HepG2 (cell line): ENCODE measurements around the gene TACC3. TPM values are rescaled to one million over a fixed set of nuclear protein-coding genes. Genes with fewer than 3 reads are reported as not detected.

Source experiments
- ADNP ChIP-seq: sonication (generic); formaldehyde crosslinking; IDR thresholded peaks from 2 replicates; pipeline ENCODE4 v1.4.0; 2020; ENCODE audit warnings: missing genetic modification reagents
- CHD4 ChIP-seq: fragments of 200-600 bp; sonication (generic); IDR thresholded peaks from 2 replicates; pipeline ENCODE4 v1.7.0; 2017; ENCODE audit warnings: mild to moderate bottlenecking, low read length, borderline replicate concordance
- DR1 ChIP-seq: sonication (generic); formaldehyde crosslinking; IDR thresholded peaks from 2 replicates; pipeline ENCODE4 v1.8.0; 2021; ENCODE audit warnings: mild to moderate bottlenecking, missing genetic modification reagents, inconsistent platforms
- EP300 ChIP-seq, 3 experiments: sonication (generic) in 1 of 3; formaldehyde crosslinking in 1 of 3; IDR thresholded peaks; 2 replicates each; pipeline versions ENCODE4 v1.5.1 to v1.6.1; 2011 to 2020; ENCODE audit warnings: low read depth in 2 of 3, low read length in 2 of 3, borderline replicate concordance in 1 of 3, improper control_type of control experiment in 1 of 3, mild to moderate bottlenecking in 1 of 3, missing genetic modification reagents in 1 of 3, moderate library complexity in 1 of 3
- GFI1 ChIP-seq: sonication (generic); formaldehyde crosslinking; IDR thresholded peaks from 2 replicates; pipeline ENCODE4 v1.5.0; 2020; ENCODE audit warnings: missing genetic modification reagents, mild to moderate bottlenecking, borderline replicate concordance
- HOXA3 ChIP-seq: sonication (generic); formaldehyde crosslinking; IDR thresholded peaks from 2 replicates; pipeline ENCODE4 v1.5.0; 2020; ENCODE audit warnings: missing genetic modification reagents
- IKZF1 ChIP-seq: fragments of 450-650 bp; IDR thresholded peaks from 2 replicates; pipeline ENCODE4 v1.7.1; 2016
- MBD4 ChIP-seq: IDR thresholded peaks from 2 replicates; pipeline ENCODE4 v1.6.1; 2012; ENCODE audit warnings: low read length, inconsistent platforms, borderline replicate concordance
- UBTF ChIP-seq: sonication (generic); formaldehyde crosslinking; IDR thresholded peaks from 2 replicates; pipeline ENCODE4 v1.4.0; 2020; ENCODE audit warnings: mild to moderate bottlenecking, missing genetic modification reagents
- XRCC5 ChIP-seq: fragments of 200-400 bp; formaldehyde crosslinking; optimal IDR thresholded peaks from 2 replicates; pipeline ENCODE3; 2017; ENCODE audit warnings: mild to moderate bottlenecking, low read length
- ZBTB40 ChIP-seq, 2 experiments: fragments of 450-650 bp in 1 of 2; sonication (generic) in 1 of 2; formaldehyde crosslinking in 1 of 2; IDR thresholded peaks; 2 replicates each; pipeline versions ENCODE4 v1.6.1 to v1.8.0; 2016 to 2022; ENCODE audit warnings: antibody characterized with exemption in 1 of 2, mild to moderate bottlenecking in 1 of 2, missing genetic modification reagents in 1 of 2
- ZNF138 ChIP-seq: sonication (generic); formaldehyde crosslinking; IDR thresholded peaks from 2 replicates; pipeline ENCODE4 v1.5.0; 2020; ENCODE audit warnings: mild to moderate bottlenecking, low read depth, missing genetic modification reagents
- ZNF501 ChIP-seq: sonication (generic); formaldehyde crosslinking; IDR thresholded peaks from 2 replicates; pipeline ENCODE4 v1.5.1; 2020; ENCODE audit warnings: mild to moderate bottlenecking, moderate library complexity, missing genetic modification reagents
- ZNF776 ChIP-seq: sonication (generic); formaldehyde crosslinking; IDR thresholded peaks from 2 replicates; pipeline ENCODE4 v1.4.0; 2020; ENCODE audit warnings: mild to moderate bottlenecking, missing genetic modification reagents
- ZSCAN30 ChIP-seq: sonication (generic); formaldehyde crosslinking; IDR thresholded peaks from 2 replicates; pipeline ENCODE4 v1.5.0; 2020; ENCODE audit warnings: mild to moderate bottlenecking, missing genetic modification reagents
- polyA plus RNA-seq, 8 experiments: library from polyadenylated mRNA; depleted of rRNA in 3 of 8; stranded (reverse) in 7 of 8; unstranded in 1 of 8; fragments of >200 nt; fragmentation: Illumina TruSeq in 4 of 8; extraction: Trizol in 4 of 8; gene quantifications; 2 replicates each; pipeline versions ENCODE4 v1.2.1 to v1.2.3, GENCODE V29; 2011 to 2016; ENCODE audit warnings: low read depth in 4 of 8, missing spikeins in 1 of 8, mixed read lengths in 1 of 8; ENCODE audit not compliant: insufficient read depth in 1 of 8
- total RNA-seq, 5 experiments: library from RNA; depleted of rRNA; stranded (reverse); fragments of >200 nt; fragmentation: Illumina TruSeq; extraction: Trizol; gene quantifications; 2 replicates each; pipeline ENCODE4 v1.2.3, GENCODE V29; 2016; ENCODE audit warnings: low read depth in 1 of 5
- TF ChIP-seq, protein P1 (sequence below): IDR thresholded peaks from 2 replicates; pipeline ENCODE4 v1.6.1; 2016; ENCODE audit warnings: missing biosample characterization, missing genetic modification reagents, low read depth

Gene TACC3
- total and polyA plus RNA-seq, 2 of the 13 experiments (the other 11 are each of a cell fraction or from before 2014, with no cell fraction given), result 20.3 to 21.2 TPM

DNA sequence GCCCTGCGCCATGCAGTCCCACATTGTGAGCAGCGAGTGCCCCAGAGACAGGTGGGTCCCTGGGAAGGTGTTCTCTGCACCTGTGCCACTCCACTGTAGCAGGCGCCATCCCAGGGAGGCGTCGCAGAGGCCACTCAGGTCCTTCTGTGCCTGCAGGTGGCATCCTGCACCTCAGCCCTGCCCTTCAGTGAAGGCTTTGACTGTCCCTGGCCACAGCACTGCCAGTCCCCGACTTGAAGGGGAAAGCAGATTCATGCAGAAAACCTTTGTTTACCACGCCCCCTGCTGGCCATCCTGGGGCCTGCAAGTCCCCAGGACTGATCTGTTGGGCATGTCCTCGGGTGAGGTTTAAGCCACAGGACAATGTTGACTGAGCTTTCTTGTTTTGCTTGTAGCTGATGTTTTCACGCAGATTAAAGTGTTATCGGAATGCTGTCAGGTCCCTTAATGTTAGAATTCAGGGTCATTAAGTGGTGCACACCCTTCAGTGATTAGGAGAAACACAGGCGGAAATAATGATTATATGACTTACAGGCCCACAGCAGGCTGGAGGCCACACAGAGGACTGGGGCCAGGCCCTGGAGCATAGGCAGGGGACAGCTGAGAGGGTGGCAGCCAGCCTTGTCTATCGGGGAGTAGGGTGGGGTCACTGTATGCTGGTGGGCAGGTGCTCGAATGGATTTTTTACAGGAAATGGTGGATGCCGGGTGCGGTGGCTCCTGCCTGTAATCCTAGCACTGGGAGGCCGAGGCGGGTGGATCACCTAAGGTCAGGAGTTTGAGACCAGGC is 5.0 kb downstream of the TACC3 start (continued):
- no peak for TF ChIP-seq ZBTB40 (IDR thresholded peaks at IDR 0.05)
- TF ChIP-seq ZBTB40 (CRISPR knock-in tag; IDR thresholded peaks at IDR 0.05), result no peak
- TF ChIP-seq DR1 (CRISPR knock-in tag), result no peak
- no peak for TF ChIP-seq ZSCAN30
- TF ChIP-seq ZNF501 (CRISPR knock-in tag), result no peak; the same call in 1 of the 2 replicates
- TF ChIP-seq UBTF (CRISPR knock-in tag), result peak; percentile 39; the same call in 1 of the 2 replicates
- TF ChIP-seq GFI1 (CRISPR knock-in tag), result no peak
- no peak for TF ChIP-seq ADNP (CRISPR knock-in tag)
- no peak for TF ChIP-seq CHD4
- no peak for TF ChIP-seq ZNF138 (CRISPR knock-in tag)
- TF ChIP-seq XRCC5, result peak; percentile 83
- TF ChIP-seq IKZF1, result no peak
- no peak for TF ChIP-seq ZNF776 (CRISPR knock-in tag)
- TF ChIP-seq, protein P1, sequence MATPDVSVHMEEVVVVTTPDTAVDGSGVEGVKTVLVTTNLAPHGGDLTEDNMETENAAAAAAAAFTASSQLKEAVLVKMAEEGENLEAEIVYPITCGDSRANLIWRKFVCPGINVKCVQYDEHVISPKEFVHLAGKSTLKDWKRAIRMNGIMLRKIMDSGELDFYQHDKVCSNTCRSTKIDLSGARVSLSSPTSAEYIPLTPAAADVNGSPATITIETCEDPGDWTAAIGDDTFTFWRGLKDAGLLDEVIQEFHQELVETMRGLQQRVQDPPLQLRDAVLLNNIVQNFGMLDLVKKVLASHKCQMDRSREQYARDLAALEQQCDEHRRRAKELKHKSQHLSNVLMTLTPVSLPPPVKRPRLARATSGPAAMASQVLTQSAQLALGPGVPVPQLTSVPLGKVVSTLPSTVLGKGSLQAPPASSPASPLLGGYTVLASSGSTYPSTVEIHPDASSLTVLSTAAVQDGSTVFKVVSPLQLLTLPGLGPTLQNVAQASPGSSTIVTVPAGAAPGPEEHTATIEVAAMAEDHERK (CRISPR knock-in tag), result no peak
- TF ChIP-seq HOXA3, result 0 out of 2 replicates have a peak, but pooled peaks have one; percentile 27
- TF ChIP-seq EP300 (IDR thresholded peaks at IDR 0.05; ENCODE audit: low read depth in 2 of 2, low read length in 2 of 2), result no peak
- no peak for TF ChIP-seq EP300 (CRISPR knock-in tag; IDR thresholded peaks at IDR 0.05; ENCODE audit: borderline replicate concordance)
- no peak for TF ChIP-seq MBD4
